HEK293 (cell line): Measurements from ENCODE around the gene TRAPPC10.
A peak's percentile ranks its signal among the peaks of the same experiment; 100 is the strongest.

Experiments
- CTCF ChIA-PET: fragments of 350-600 bp; formaldehyde crosslinking; extraction: SDS; loops from one replicate; lab custom pipeline; 2021; ENCODE audit warnings: antibody characterized with exemption; lab: Yijun Ruan, JAX
- POLR2A ChIA-PET: fragments of 300-600 bp; formaldehyde crosslinking; extraction: SDS; loops from one replicate; lab custom pipeline; 2020; ENCODE audit warnings: antibody characterized with exemption, inconsistent platforms; lab: Yijun Ruan, JAX
- H3K27ac ChIP-seq: fragments of 200-500 bp; sonication (Bioruptor generic); 2 replicates; pipeline ENCODE4 v1.5.1; 2014; ENCODE audit warnings: low read depth, low read length, control low read depth, inconsistent platforms; ENCODE audit errors: extremely low read depth
- H3K36me3 ChIP-seq, 2 experiments: fragments of 200-500 bp in 1 of 2; sonication (Bioruptor generic) in 1 of 2; 1 replicate in 1 of 2; 2 replicates in 1 of 2; pipeline ENCODE4 v1.5.1; 2014 to 2017; ENCODE audit warnings: inconsistent platforms in 2 of 2, low read length in 2 of 2; ENCODE audit not compliant: control insufficient read depth in 2 of 2, insufficient read depth in 1 of 2
- H3K4me1 ChIP-seq: fragments of 200-500 bp; sonication (Bioruptor generic); 2 replicates; pipeline ENCODE4 v1.5.1; 2014; ENCODE audit warnings: mild to moderate bottlenecking, low read length, inconsistent platforms; ENCODE audit not compliant: control insufficient read depth, insufficient read depth
- H3K4me3 ChIP-seq: 2 replicates; pipeline ENCODE4 v1.5.1; 2011; ENCODE audit warnings: low read depth, mild to moderate bottlenecking, control low read depth, low read length, moderate library complexity
- H3K9me3 ChIP-seq: fragments of 200-500 bp; sonication (Bioruptor generic); 2 replicates; pipeline ENCODE4 v1.5.1; 2014; ENCODE audit warnings: low read depth, low read length, inconsistent platforms; ENCODE audit not compliant: control insufficient read depth, insufficient read depth
- GLIS1 ChIP-seq: fragments of 450-650 bp; formaldehyde crosslinking; IDR thresholded peaks from 2 replicates; pipeline ENCODE4 v1.5.1; 2016; ENCODE audit warnings: missing biosample characterization, missing genetic modification characterization
- SP2 ChIP-seq: fragments of 450-650 bp; formaldehyde crosslinking; IDR thresholded peaks from 2 replicates; pipeline ENCODE4 v1.5.1; 2016; ENCODE audit warnings: missing biosample characterization, missing genetic modification characterization
- TCF7L2 ChIP-seq: IDR thresholded peaks from 2 replicates; pipeline ENCODE4 v1.6.1; 2011; ENCODE audit warnings: low read depth, mild to moderate bottlenecking, inconsistent platforms, low read length, moderate library complexity, borderline replicate concordance
- ZBTB26 ChIP-seq: fragments of 450-650 bp; formaldehyde crosslinking; optimal IDR thresholded peaks from 2 replicates; pipeline ENCODE3; 2016; ENCODE audit warnings: missing biosample characterization, mild to moderate bottlenecking, missing genetic modification characterization
- ZBTB44 ChIP-seq: fragments of 450-650 bp; IDR thresholded peaks from 2 replicates; pipeline ENCODE4 v1.5.1; 2018; ENCODE audit warnings: missing biosample characterization, mild to moderate bottlenecking, missing genetic modification characterization
- ZNF138 ChIP-seq: fragments of 450-650 bp; formaldehyde crosslinking; IDR thresholded peaks from 2 replicates; pipeline ENCODE4 v1.5.1; 2016; ENCODE audit warnings: missing biosample characterization, missing genetic modification characterization, borderline replicate concordance
- ZNF157 ChIP-seq: fragments of 450-650 bp; formaldehyde crosslinking; IDR thresholded peaks from 2 replicates; pipeline ENCODE4 v1.5.1; 2016; ENCODE audit warnings: missing biosample characterization, missing genetic modification characterization
- ZNF174 ChIP-seq: fragments of 450-650 bp; formaldehyde crosslinking; IDR thresholded peaks from 2 replicates; pipeline ENCODE4 v1.5.0; 2017; ENCODE audit warnings: missing biosample characterization, mild to moderate bottlenecking, missing genetic modification characterization
- ZNF175 ChIP-seq: fragments of 450-650 bp; formaldehyde crosslinking; IDR thresholded peaks from 2 replicates; pipeline ENCODE4 v1.5.1; 2016; ENCODE audit warnings: missing biosample characterization, missing genetic modification characterization
- ZNF23 ChIP-seq: fragments of 450-650 bp; formaldehyde crosslinking; IDR thresholded peaks from 2 replicates; pipeline ENCODE4 v1.5.1; 2016; ENCODE audit warnings: missing biosample characterization, missing genetic modification characterization, borderline replicate concordance
- ZNF335 ChIP-seq: fragments of 450-650 bp; formaldehyde crosslinking; conservative IDR thresholded peaks from 2 replicates; pipeline ENCODE4 v1.5.1; 2016; ENCODE audit warnings: missing biosample characterization, missing genetic modification characterization
- ZNF398 ChIP-seq: fragments of 450-650 bp; formaldehyde crosslinking; IDR thresholded peaks from 2 replicates; pipeline ENCODE4 v1.5.1; 2017; ENCODE audit warnings: missing biosample characterization, missing genetic modification characterization
- ZNF488 ChIP-seq: fragments of 450-650 bp; formaldehyde crosslinking; IDR thresholded peaks from 2 replicates; pipeline ENCODE4 v1.5.1; 2016; ENCODE audit warnings: missing biosample characterization, missing genetic modification characterization
- ZNF530 ChIP-seq: fragments of 450-650 bp; formaldehyde crosslinking; IDR thresholded peaks from 2 replicates; pipeline ENCODE4 v1.5.1; 2016; ENCODE audit warnings: low read depth, missing biosample characterization, missing genetic modification characterization
- ZNF596 ChIP-seq: fragments of 450-650 bp; IDR thresholded peaks from 2 replicates; pipeline ENCODE4 v1.5.0; 2018; ENCODE audit warnings: missing biosample characterization, mild to moderate bottlenecking, missing genetic modification characterization, moderate library complexity
- ZNF626 ChIP-seq: fragments of 450-650 bp; sonication (Bioruptor Pico); formaldehyde crosslinking; IDR thresholded peaks from 2 replicates; pipeline ENCODE4 v1.5.1; 2018; ENCODE audit warnings: missing biosample characterization, missing genetic modification characterization, inconsistent platforms
- ZNF645 ChIP-seq: fragments of 450-650 bp; formaldehyde crosslinking; IDR thresholded peaks from 2 replicates; pipeline ENCODE4; 2016; ENCODE audit warnings: missing biosample characterization, missing genetic modification characterization
- ZSCAN23 ChIP-seq: fragments of 450-650 bp; formaldehyde crosslinking; IDR thresholded peaks from 2 replicates; pipeline ENCODE4 v1.5.1; 2016; ENCODE audit warnings: missing biosample characterization, missing genetic modification characterization

Gene TRAPPC10

GRCh38 chr21:43966946-43967512 lies 45.1 kb upstream of the TRAPPC10 start (continued):
- TF ChIP-seq ZNF398 (no peak), ZNF23 (tag by site-specific recombination) (no peak), ZNF626 (tag by site-specific recombination) (no peak), ZSCAN23 (tag by site-specific recombination) (no peak)

GRCh38 chr21:43967981-43968380 lies 44.1 kb upstream of the TRAPPC10 start:
- Histone ChIP-seq H3K4me3 (no peak overlapping the region), H3K27ac (no peak overlapping the region), H3K9me3 (no peaks in the 10 kb centered on the region), H3K4me1 (no peaks in the 10 kb centered on the region), H3K36me3 (peaks cover 4 to 43% of the 10 kb centered on the region in 2 experiments; a peak in 2 of 3 replicates)
- CTCF ChIA-PET = no interaction called here
- POLR2A ChIA-PET = no interaction called here
- no peak for TF ChIP-seq ZNF175 (tag by site-specific recombination)
- no peak for TF ChIP-seq ZNF335 (tag by site-specific recombination)
- TF ChIP-seq TCF7L2 = no peak
- TF ChIP-seq ZNF530 (tag by site-specific recombination) = no peak
- no peak for TF ChIP-seq ZNF645 (tag by site-specific recombination)
- TF ChIP-seq ZBTB44 = no peak
- TF ChIP-seq ZNF138 (tag by site-specific recombination) = no peak
- no peak for TF ChIP-seq ZBTB26 (tag by site-specific recombination)
- TF ChIP-seq ZNF626 (tag by site-specific recombination) = no peak
- TF ChIP-seq ZNF157 (tag by site-specific recombination) = no peak
- TF ChIP-seq ZNF174 = no peak
- no peak for TF ChIP-seq ZNF596 (tag by site-specific recombination)
- TF ChIP-seq SP2 (tag by site-specific recombination) = no peak

GRCh38 chr21:43968410-43969114 lies 43.5 kb upstream of the TRAPPC10 start:
- Histone ChIP-seq H3K27ac (no peak overlapping the region), H3K4me1 (no peaks in the 10 kb centered on the region), H3K9me3 (no peaks in the 10 kb centered on the region), H3K36me3 (peaks cover 0 to 43% of the 10 kb centered on the region in 2 experiments; a peak in 2 of 3 replicates), H3K4me3 (no peak overlapping the region)
- POLR2A ChIA-PET = no interaction called here
- CTCF ChIA-PET = interaction anchor here (0.5 kb wide), 1 partner anchor 273 kb away, joined by 4 read pairs; no protein-coding TSS in a partner anchor
- peak; percentile 65 for TF ChIP-seq GLIS1 (tag by site-specific recombination)
- no peak for TF ChIP-seq ZNF488 (tag by site-specific recombination)
